ENCODE results near the gene GPR82.

The GPR82 gene

GRCh38 chrX:41779030-41779564 lies 55.1 kb downstream of the GPR82 start:
- Histone ChIP-seq H3K4me1 (ENCODE audit: low read depth, poor library complexity, severe bottlenecking) (peaks cover 19% of the 10 kb centered on the region), H2AFZ (ENCODE audit: low read depth) (no peak overlapping the region), H3K4me2 (no peak overlapping the region), H3K79me2 (ENCODE audit: insufficient read depth, low read depth) (no peaks in the 10 kb centered on the region), H3K36me3 (ENCODE audit: insufficient read depth) (no peaks in the 10 kb centered on the region), H3K27me3 (ENCODE audit: insufficient read depth, low read depth) (no peaks in the 10 kb centered on the region), H3K4me3 (IDR thresholded peaks at IDR 0.05; ENCODE audit: insufficient read depth, low read depth, low read length) (no peak overlapping the region), H4K20me1 (ENCODE audit: insufficient read depth) (no peaks in the 10 kb centered on the region), H3K27ac (no peak overlapping the region), H3K9ac (no peak overlapping the region)
- no peak for TF ChIP-seq CTCF (conservative IDR thresholded peaks at IDR 0.05; ENCODE audit: low read depth, low read length)
